Stimulated activated CD8-positive, alpha-beta memory T cell treated with anti-CD3 and anti-CD28 coated beads, Interleukin-7, amount 100 ng/mL, for 24 hours (primary cell): ENCODE measurements around the gene PLEKHA4.
"Not testable (repeated sequence)": the region's sequence is repeated elsewhere in the genome, so short reads cannot be mapped to it uniquely, and the experiment has no call there.

Source experiments
- DNase-seq: peaks from one replicate; pipeline ENCODE4 v3.0.0-alpha.2; 2020; ENCODE audit warnings: low read depth

The PLEKHA4 gene

GRCh38 chr19:48797103-48797502 is 71.3 kb downstream of the PLEKHA4 start:
- no peak for DNase-seq

- no peak for DNase-seq
Measured at GRCh38 chr19:48796298-48797083, 71.9 kb downstream of the PLEKHA4 start.

GRCh38 chr19:48795685-48796070 is 72.7 kb downstream of the PLEKHA4 start:
- no peak for DNase-seq

GRCh38 chr19:48795055-48795684 is 73.2 kb downstream of the PLEKHA4 start:
- peak; percentile 60 for DNase-seq

GRCh38 chr19:48794291-48794690 is 74.1 kb downstream of the PLEKHA4 start:
- DNase-seq = no peak

GRCh38 chr19:48793271-48793670 is 75.1 kb downstream of the PLEKHA4 start:
- DNase-seq = no peak

- DNase-seq = not testable (repeated sequence)
Measured at GRCh38 chr19:48787331-48787730, 81.1 kb downstream of the PLEKHA4 start.
